T1000 (cell line): Measurements from ENCODE around the gene CCDC116.
A peak's percentile ranks its signal among the peaks of the same experiment; 100 is the strongest.
"Not testable (repeated sequence)": the region's sequence is repeated elsewhere in the genome, so short reads cannot be mapped to it uniquely, and the experiment has no call there.

Experiments
- DNase-seq: peaks from one replicate; lab custom pipeline; 2025; ENCODE audit warnings: mixed read lengths; lab: John Stamatoyannopoulos, UW

CCDC116 gene

DNA sequence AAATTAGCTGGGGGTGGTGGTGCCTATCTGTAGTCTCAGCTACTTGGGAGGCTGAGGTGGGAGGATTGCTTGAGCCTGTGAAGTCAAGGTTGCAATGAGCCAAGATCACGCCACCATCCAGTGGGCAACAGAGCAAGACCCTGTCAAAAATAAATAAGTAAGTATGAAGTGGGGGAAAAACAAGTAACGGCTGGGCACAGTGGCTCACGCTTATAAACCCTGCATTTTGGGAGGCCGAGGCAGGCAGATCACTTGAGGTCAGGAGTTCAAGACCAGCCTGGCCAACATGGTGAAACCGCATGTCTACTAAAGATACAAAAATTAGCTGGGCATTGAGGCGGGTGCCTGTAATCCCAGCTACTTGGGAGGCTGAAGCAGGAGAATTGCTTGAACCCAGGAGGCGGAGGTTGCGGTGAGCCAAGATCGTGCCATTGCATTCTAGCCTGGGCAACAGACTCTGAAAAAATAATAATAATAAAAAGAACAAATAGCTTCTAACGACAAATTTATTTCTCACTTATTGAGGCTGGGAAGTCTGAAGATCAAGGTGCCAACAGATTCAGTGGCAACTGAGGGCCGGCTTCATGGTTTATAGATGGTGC is 22.9 kb upstream of the CCDC116 start:
- not testable (repeated sequence) for DNase-seq

DNA sequence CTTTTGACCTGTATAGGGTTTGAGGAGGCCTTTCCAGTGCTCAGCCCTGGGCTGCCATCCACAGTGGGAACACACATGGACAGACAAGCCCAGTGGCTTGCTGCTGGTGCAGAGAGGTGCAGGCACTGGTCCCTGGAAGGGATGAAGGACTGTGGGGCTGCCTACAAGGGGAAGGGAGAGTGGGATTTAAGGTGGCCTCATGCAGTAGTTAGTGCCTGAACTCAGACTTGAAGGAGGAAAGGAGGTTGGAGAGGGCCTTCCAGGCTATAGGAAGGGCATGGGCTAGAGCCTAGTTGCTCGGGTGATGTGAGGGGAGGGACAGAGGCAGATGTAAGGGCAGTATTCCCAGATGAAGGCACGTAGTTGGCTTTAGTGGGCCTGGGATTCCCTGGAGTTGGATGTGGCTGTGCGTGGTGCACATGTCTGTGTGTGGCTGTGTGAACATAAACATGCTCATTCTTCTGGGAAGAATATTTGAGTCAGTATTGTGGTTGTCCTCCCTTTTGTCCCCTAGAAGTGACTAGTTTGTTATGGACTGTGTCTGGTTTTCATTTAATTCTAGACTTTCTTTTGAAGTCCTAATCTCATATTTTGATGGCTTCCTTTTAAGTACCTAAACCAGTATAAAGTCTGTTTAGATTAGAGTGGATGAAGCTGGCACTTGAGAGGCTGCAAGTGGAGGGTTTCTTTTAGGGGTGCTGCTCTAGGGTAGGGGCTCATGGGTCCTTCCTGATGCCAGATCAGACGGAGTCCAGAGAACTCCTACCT is 21.2 kb upstream of the CCDC116 start:
- no peak for DNase-seq

DNA sequence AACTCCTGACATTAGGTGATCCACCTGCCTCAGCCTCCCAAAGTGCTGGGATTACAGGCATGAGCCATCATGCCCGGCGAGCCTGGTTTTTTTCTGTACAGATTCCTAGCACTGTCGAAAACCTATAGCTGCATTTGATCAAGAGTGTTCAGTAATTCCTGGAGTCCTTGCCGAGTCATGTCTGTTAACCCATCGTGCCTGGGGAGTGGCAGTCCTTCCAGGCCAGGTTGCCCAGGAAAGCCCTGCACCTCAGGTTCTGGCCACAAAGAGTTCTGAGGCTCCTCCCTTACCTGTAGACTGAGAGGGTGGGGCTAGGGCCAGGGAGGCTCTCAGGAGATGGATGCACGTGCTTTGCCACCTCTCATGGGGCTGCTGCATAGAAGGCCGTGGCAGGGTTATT is 19.7 kb upstream of the CCDC116 start:
- no peak for DNase-seq

DNA sequence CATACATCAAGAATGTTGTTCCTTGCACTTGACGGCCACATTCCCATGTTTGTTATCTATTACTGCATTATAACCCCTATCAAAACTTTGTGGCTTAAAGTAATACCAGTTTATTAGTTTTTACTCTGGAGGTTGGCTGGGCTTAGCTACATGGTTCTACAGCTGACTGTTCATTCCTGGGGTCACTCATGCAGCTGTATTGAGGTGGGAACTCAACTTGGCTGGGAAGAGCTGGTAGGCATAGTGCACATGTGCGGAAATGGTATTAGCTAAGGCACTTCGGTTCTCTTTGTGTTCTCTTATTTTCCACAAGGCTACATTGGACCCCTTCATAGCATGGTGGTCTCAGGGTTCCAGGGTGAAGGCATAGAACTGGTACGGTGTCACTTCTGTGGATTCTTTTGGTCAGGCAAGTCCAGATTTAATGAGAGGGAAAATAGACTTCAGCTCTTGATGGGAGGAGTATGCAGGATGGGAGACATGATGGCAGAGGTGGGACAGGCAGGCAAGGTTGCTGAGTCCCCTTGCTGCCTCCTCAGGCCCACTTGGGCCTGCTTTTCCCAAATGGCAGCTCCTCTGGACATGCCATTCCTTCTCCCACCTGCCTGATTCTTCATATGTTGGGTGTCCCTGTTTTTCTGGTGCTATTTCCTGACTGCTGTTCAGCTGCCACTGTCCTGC is 18.9 kb upstream of the CCDC116 start:
- DNase-seq = no peak

DNA sequence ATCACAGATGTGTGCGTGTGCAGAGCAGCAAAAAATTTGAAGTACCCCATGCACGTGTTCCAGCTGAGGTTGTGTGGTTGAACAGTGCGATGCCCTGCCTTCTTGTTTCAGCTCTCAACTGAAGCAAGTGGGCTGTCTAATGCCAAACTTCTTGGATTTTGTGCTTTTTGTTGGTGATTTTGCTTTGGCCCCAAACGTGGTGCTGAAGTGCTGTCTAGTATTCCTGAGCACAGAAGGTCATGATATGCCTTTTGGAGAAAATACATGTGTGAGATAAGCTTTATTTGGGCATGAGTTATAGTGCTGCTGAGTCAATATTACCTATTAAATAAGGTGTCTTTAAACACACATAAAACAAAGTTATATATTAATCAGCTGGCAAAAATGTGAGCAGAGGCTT is 16.8 kb upstream of the CCDC116 start:
- no peak for DNase-seq

DNA sequence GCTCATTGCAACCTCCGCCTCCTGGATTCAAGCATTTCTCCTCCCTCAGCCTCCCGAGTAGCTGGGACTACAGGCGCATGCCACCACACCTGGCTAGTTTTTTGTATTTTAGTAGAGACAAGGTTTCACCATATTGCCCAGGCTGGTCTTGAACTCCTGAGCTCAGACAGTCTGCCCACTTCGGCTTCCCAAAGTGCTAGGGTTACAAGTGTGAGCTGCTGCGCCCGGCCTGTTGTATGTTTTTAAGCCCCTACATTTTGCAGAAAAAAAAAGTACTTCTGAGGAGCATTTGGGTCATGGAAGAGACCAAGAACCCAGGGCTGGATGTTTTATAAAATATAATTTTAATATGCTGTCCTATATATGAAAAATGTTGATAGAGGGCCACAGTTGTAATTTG is 15.2 kb upstream of the CCDC116 start:
- DNase-seq = not testable (repeated sequence)

DNA sequence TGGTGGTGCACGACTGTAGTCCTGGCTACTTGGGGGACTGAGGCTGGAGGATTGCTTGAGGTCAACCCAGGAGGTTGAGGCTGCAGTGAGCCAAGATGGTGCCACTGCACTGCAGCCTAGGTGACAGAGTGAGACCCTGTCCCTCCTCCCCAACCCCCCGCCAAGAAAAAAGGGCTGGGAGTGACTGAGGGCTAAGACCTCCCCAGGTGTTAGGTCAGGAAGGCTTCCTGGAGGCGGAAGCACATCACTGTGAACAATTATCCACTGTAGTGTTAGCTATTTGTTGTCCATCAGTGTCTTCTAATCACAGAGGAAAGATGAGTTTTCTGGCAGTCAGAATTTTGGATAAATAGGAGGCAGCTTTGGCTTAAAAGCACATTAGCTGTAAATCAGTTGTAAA is 11.5 kb upstream of the CCDC116 start:
- no peak for DNase-seq

DNA sequence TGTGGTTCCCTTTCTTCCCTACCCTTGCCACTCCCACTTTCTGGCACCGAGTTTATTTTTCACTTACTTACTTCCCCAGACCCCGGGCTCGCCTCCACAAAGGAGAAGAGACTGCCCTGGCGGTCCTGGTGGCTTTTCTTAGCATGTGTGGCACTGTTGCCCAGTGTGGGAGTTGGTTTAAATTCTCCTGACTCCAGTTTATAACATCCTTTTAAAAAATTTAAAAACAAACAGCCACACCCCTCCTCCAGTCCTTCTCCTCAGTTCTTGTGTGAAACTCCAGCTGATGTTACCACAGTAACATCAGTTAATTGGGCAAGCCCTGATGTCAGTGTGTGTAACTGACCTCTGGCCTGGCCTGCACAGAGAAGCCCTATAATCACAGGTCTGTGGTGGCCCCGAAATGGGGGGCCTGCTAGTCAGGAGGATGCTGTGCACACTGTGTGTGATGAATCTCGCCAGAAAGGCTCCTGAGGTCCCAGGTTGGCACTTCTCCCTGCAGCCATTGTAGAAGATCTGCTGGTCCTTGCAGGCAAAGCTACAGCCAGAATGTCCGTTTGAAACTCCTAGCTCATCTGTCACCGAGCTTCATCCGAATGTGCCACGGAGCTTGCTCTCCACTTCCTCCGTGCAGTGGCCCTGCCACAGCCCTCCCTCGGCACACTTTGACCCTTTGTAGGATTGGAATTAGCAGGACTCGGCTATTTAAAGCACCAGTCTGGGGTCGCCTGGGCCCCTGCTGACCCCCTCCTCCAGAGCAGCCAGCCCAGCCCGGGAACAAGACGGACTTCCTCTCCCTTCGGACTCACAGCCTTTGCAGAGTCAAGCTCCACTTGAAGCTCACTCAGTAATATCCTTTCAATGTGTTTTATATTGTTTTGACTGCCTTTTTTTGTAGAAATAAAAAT is 10.3 kb upstream of the CCDC116 start:
- no peak for DNase-seq

DNA sequence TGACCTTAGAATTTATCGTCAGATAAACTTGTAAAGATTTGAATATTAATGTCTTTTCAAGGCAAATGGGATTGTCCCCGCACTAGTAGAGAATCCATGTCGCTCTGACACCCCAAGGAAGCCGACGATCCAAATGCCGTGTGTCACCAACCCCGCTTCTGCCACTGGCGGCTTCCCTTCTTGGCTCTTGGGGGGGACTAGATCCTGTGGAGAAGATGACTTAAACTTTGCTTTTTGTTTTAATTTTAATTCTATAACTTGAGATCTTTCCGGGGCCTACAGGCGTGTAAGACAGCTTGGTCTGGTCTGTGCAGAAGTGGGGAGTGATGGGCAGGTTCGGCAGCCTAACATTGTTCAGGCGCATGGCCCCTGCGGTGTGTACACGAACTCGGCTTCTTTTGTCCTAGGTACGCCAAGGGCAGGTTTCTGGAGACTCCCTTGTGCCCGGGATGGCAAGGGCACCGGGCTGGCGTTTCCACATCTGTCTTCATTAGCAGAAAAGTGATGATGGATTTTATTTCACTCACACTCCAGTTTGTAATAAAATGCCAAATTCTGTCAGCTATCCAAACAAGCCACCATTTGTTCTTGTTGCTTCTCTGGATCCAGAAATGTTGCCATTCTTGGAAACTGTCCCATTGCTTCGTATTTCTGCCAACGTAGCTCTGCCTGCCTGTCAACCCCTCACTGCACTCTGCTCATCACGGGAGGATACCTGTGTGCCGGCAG is 9.5 kb upstream of the CCDC116 start:
- DNase-seq = no peak

DNA sequence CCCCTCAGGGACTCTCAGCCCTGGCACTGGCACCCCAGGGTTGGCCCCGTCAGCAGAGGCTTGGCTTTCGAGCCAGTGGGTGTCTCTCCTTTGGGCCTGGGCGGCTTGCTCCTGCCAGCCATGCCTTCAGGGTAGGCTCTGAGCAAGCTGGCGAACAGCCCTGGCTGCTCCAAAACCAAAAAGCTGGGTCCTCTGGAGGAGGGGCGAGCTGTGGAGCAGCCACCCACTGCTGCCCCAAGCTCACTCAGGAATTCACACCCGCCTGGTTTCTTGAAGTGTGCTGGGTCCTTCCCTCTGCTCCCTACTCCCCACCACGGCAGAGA is 9.0 kb upstream of the CCDC116 start:
- no peak for DNase-seq

DNA sequence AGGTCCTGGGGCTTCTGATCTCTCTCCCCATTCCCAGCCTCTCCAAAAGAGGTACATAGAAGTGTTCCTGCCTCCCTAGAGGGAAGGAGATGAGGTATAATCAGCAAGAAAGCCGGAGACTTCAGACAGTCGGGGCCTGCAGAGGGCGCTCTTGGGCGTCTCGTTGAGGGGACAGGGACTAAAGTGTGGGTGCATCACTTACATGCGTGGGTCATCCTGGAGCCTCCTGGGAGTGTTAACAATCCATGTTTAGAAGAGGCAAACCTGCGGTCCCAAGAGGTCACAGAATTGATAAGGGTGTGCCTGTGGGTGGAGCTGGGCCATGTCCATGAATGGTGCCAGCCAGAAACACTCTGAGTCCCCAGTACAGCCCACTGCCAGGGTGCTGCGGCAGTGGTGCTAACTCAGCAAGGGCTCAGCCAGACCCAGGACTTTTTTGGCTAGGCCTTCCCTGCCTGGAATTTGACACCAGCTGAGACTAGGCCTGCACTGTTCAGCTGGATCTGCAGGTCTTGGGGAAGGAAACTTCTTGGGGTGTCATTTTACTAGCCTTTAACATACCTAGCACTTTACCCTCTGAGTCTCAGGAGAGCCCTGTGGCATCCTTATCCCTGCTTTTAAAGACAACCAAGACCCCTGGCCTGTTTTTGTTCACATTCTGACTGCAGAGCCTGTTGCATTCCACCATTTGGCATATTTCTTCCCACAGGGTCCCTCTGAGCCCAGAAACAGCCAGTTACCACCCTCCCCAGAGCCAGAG is 8.3 kb upstream of the CCDC116 start:
- no peak for DNase-seq

DNA sequence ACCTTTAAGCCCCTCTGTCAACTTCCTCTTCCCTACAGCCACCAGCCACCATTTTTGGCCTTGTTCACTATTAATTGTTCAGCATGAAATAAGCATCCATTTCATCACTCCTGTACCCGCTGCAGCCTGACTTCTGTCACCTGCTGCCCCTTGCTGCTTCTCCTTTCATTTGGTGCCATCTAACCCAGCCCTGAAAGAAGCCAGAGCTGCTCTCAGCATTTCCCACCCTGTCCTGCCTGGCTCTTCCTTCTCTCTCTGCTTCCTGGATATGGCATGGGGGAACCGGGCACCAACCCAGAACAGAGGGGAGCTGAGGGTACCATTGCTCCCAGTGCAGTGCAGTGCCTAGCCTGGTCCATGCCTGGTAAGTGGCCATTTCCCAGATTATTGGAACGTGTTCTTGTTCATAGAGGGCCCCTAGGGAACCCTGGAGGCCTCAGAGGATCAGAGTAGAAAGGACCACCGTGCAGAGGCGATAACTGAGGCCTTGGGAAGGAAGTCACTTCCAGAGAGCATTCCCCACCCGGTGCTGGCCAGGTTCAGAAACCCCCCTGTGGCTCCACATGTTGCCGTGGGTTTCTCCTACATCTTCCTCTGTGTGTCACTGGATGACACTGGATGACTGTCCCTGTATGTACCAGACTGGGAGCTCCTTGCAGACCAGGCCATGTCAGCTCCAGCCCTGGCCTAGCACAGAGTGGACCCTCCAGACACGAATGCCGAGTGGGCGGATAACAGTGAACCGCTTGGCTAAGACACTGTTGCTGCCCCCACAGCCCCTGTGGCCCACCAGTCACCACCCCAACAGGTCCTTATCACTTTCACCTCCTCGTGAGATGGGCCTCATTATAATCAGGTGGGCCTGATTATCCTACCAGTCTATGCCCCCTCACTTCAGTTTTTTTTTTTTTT is 7.4 kb upstream of the CCDC116 start:
- DNase-seq = no peak

DNA sequence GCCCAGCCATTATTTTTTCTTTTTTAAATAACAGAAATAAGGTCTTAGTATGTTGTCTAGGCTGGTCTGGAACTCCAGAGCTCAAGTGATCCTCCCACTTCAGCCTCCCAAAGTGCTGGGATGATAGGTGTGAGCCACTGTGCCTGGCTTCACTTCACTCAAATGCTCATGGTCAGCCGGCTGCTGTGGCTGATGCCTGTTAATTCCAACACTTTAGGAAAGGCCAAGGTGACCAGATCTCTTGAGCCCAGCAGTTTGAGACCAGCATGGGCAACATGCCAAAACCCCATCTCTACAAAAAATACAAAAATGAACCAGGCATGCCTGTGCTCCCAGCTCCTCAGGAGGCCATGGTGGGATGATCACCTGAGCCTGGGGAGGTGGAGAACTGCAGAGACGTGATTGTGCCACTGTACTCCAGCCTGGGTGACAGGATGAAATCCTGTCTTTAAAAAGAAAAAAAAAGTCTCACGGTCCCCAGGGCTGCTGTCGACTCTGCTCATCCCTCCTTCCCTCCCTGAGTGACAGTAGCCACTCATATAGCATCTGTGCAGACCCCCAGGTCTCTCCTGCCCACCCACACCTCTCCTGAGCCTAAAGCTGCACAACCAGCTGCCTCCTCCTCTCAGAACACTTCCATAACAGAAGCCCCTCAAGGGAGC is 6.4 kb upstream of the CCDC116 start:
- DNase-seq = no peak

DNA sequence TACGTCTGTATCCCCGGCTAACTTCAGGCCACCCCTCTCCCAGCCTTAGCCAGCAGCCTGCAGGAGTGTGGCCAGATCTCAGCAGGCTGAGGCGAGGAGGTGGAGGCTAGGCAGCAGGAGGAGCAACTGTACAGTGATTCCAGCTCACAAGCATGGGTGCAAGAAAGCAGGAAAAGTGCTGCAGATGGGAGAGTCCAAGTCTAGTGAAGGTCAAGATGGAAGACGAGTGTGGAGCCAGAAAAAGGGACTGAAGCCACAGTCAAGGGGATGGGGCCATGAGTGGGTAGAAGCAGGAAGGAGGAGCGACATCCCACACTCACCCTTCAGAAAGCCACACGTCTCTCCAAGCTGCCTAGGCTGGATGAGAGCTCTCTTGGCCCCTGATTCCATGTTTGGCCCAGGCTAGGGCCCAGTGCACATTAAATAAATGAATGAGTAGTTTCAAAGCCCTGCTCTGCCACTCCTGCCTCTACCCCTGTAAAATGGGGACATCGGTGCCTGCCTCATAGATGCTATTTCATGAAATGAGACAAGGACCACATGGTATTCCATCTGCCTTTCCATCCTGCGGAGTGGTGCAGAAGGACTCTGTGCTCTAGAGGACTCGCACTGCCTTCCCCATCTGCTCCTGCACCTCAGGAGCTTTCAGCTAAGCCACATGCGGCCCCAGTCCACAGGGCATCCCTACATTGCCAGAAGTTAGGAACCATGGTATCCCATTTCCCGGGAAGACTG is 5.7 kb upstream of the CCDC116 start:
- no peak for DNase-seq

DNA sequence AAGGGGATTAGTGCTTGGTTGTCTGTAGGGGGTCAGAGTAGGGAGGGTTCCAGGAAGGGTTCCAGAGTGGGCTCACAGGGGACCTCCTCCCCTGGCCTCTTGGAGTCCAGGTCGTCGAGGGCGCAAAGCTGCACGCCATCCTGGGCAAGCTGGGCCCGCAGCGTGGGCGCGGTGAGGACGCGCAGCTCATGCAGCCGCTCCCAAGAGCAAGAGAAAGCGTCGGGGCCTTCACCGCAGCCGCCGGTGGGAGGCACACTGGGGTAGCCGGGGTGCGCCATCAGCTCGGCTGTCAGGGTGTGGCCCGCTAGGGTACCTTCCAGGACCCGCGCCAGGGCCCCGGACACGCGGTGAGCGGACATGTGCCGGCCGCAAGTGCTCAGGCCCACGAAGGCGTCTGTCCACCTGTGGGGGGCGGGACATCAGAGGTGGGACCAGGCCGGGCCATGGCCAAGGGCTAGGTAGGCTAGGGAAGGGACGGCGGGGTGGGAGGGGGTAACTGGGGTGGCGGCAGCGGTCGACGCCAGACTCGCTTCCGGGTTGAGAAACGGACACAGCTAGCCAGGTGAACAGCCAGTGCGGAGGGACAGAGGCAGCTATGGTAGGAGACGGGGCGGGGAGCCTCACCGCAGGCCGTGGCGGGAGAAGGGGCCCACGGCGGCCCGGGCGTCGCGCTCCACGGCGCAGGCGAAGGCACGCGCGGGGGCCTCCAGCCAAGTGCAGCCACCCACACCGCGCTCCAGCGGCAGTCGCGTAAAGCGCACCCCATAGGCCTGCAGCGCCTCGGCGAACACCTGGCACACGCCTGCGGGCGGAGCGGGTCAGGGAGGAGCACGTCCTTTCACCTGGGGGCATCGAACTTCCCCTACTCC is 3.9 kb upstream of the CCDC116 start:
- DNase-seq = no peak

DNA sequence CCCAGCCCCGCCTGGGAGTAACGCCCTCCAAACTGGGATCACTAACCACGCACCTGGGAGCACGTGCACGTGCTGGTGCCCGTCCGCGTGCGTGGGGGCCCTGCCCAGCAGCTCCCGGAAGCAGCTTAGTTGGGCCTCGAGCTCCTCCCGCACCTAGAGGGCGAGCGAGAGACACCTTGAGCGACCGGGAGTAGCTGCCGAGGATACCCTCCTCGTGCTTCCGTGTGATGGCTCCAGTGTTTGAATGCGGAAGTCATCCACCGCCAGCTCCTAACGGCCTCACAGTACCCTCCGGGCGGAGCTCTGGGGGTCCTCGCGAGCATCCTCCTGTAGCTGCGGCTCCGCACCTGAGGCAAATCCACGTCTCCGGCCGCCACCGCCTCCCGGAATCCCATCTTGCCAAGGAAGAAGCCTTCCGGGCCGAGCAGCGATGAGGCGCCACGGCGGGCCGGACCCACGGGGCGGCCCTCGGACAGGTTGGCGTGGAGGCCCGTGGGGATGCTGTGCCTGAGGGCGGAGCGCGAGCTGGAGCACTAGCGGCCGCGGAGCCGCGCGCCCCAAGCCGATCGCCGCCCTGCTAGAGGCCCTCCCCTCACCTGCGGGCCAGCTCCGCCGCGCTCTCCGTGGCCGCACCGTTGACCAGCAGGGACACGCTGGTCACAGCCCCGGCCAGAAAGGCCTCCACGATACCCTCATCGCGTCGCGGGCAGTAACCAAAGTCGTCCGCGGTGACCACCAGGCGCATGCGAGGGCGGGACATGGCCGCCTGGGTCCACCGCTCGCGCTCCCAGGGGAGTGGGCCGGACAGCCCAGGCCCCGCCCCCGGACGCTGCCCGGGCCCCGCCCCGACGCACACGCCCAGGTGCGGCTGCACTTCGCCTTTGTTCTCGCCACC is 3.1 kb upstream of the CCDC116 start, which contains the start of gene YDJC:
Gene YDJC (minus strand): TSS at position 768 of the 895 bp plus-strand sequence. CDS start 8 bp downstream, at position 760.
- peak; percentile 88 for DNase-seq
